Keratinocyte (primary cell): ENCODE measurements around the gene EBF4. TPM values are rescaled to one million over a fixed set of nuclear protein-coding genes. Genes with fewer than 3 reads are reported as not detected.

Source experiments
- DNase-seq: peaks from one replicate; pipeline ENCODE4 v3.0.0-alpha.2; 2011; ENCODE audit warnings: low read depth, missing footprints, low spot score
- FAIRE-seq: peaks from 2 replicates; lab custom pipeline; 2011; peaks lifted over from hg19 to GRCh38; lab: Jason Lieb, UNC
- H2AFZ ChIP-seq: 2 replicates; pipeline ENCODE4 v1.6.0; 2012; ENCODE audit warnings: low read length, control low read depth, inconsistent platforms; ENCODE audit not compliant: control insufficient read depth
- H3K27ac ChIP-seq: 2 replicates; pipeline ENCODE4 v1.5.1; 2011; ENCODE audit warnings: low read length; ENCODE audit not compliant: control insufficient read depth, insufficient read depth
- H3K27me3 ChIP-seq: 3 replicates; pipeline ENCODE4 v1.6.0; 2011; ENCODE audit warnings: low read length; ENCODE audit not compliant: control insufficient read depth, insufficient read depth; ENCODE audit errors: extremely low read depth
- H3K36me3 ChIP-seq, 2 experiments: 2 replicates in 1 of 2; 3 replicates in 1 of 2; pipeline ENCODE4 v1.5.1; 2011; ENCODE audit warnings: low read length in 2 of 2, mild to moderate bottlenecking in 1 of 2; ENCODE audit not compliant: control insufficient read depth in 2 of 2, insufficient read depth in 2 of 2; ENCODE audit errors: extremely low read depth in 1 of 2
- H3K4me1 ChIP-seq: 3 replicates; pipeline ENCODE4 v1.5.1; 2011; ENCODE audit warnings: low read length; ENCODE audit not compliant: control insufficient read depth, insufficient read depth; ENCODE audit errors: extremely low read depth
- H3K4me2 ChIP-seq: 3 replicates; pipeline ENCODE4 v1.6.0; 2011; ENCODE audit warnings: low read depth, low read length; ENCODE audit not compliant: control insufficient read depth, insufficient read depth; ENCODE audit errors: extremely low read depth
- H3K4me3 ChIP-seq, 3 experiments: fragments of 200-600 bp in 1 of 3; sonication (generic) in 1 of 3; 2 replicates in 2 of 3; 3 replicates in 1 of 3; pipeline ENCODE4 v1.5.1; 2011 to 2016; ENCODE audit warnings: low read length in 3 of 3, mild to moderate bottlenecking in 3 of 3, control low read depth in 2 of 3, inconsistent platforms in 1 of 3, low read depth in 1 of 3, mixed read lengths in 1 of 3, mixed run types in 1 of 3, moderate library complexity in 1 of 3; ENCODE audit not compliant: control insufficient read depth in 2 of 3, insufficient read depth in 2 of 3; ENCODE audit errors: extremely low read depth in 1 of 3
- H3K79me2 ChIP-seq: 2 replicates; pipeline ENCODE4 v1.6.0; 2012; ENCODE audit warnings: low read length; ENCODE audit not compliant: control insufficient read depth, insufficient read depth
- H3K9ac ChIP-seq: 3 replicates; pipeline ENCODE4 v1.6.0; 2011; ENCODE audit warnings: low read length; ENCODE audit not compliant: control insufficient read depth, insufficient read depth; ENCODE audit errors: extremely low read depth
- H3K9me1 ChIP-seq: 3 replicates; pipeline ENCODE4 v1.6.0; 2011; ENCODE audit warnings: low read length; ENCODE audit not compliant: control insufficient read depth, insufficient read depth; ENCODE audit errors: extremely low read depth
- H3K9me3 ChIP-seq: 2 replicates; pipeline ENCODE4 v1.5.1; 2012; ENCODE audit warnings: low read depth, low read length; ENCODE audit not compliant: control insufficient read depth
- H4K20me1 ChIP-seq: 3 replicates; pipeline ENCODE4 v1.6.0; 2011; ENCODE audit warnings: low read length; ENCODE audit not compliant: control insufficient read depth, insufficient read depth; ENCODE audit errors: extremely low read depth
- CTCF ChIP-seq, 3 experiments: IDR thresholded peaks in 1 of 3; conservative IDR thresholded peaks in 1 of 3; optimal IDR thresholded peaks in 1 of 3; 2 replicates in 2 of 3; 3 replicates in 1 of 3; pipeline versions ENCODE3 to v1.5.1; 2011; ENCODE audit warnings: low read length in 3 of 3, mild to moderate bottlenecking in 3 of 3, moderate library complexity in 2 of 3, control low read depth in 1 of 3, inconsistent platforms in 1 of 3; ENCODE audit not compliant: insufficient read depth in 2 of 3; ENCODE audit errors: extremely low read depth in 1 of 3
- EZH2 ChIP-seq: IDR thresholded peaks from one replicate; pipeline ENCODE4 v1.6.1; 2012; ENCODE audit warnings: inconsistent platforms, mild to moderate bottlenecking, low read length, moderate library complexity
- dilution Hi-C: fragments of 300-500 bp; cut with MboI; formaldehyde crosslinking; loops from one replicate; pipeline ENCODE4 v1.7.0; 2020; ENCODE audit warnings: low sequenced_read_pairs; ENCODE audit not compliant: extremely low pct_ligation_motif_present
- polyA plus RNA-seq, 5 experiments: library from polyadenylated mRNA; depleted of rRNA in 3 of 5; stranded (reverse) in 3 of 5; stranded (forward) in 1 of 5; unstranded in 1 of 5; fragments of >200 nt; gene quantifications; 1 replicate in 1 of 5; 2 replicates in 3 of 5; 3 replicates in 1 of 5; pipeline versions ENCODE4 v1.2.1 to v1.2.3, GENCODE V29; 2011 to 2012; ENCODE audit warnings: missing spikeins in 2 of 5, low read depth in 1 of 5, low replicate concordance in 1 of 5

EBF4 gene
- polyA plus RNA-seq, 1 donor (not counting 4 experiments of a cell fraction or from before 2014, with no cell fraction given), result not detected

- Histone ChIP-seq H3K4me2 (no peak overlapping the region), H3K27me3 (peaks cover 33% of the 10 kb centered on the region), H3K27ac (no peak overlapping the region), H3K4me3 (no peak overlapping the region), H3K36me3 (no peaks in the 10 kb centered on the region), H2AFZ (no peak overlapping the region), H3K4me1 (no peaks in the 10 kb centered on the region), H3K9me3 (no peaks in the 10 kb centered on the region), H4K20me1 (peaks cover 2% of the 10 kb centered on the region), H3K79me2 (no peaks in the 10 kb centered on the region), H3K9me1 (no peaks in the 10 kb centered on the region), H3K9ac (no peak overlapping the region)
- dilution Hi-C loops, result no loop called here
- TF ChIP-seq EZH2 (no peak), CTCF (optimal IDR thresholded peaks at IDR 0.05 in 1 of 3, IDR thresholded peaks at IDR 0.05 in 1 of 3, conservative IDR thresholded peaks at IDR 0.05 in 1 of 3; ENCODE audit: extremely low read depth in 1 of 3, insufficient read depth in 2 of 3, low read length in 3 of 3) (no peak)
- DNase-seq (no peak), FAIRE-seq (no peak)
Observed at GRCh38 chr20:2701671-2702081, 9.1 kb downstream of the EBF4 start.

- dilution Hi-C loops, result no loop called here
- Histone ChIP-seq H3K79me2 (no peaks in the 10 kb centered on the region), H3K27me3 (peaks cover 25% of the 10 kb centered on the region), H3K4me3 (no peak overlapping the region), H3K9me3 (no peaks in the 10 kb centered on the region), H3K9ac (no peak overlapping the region), H4K20me1 (peaks cover 2% of the 10 kb centered on the region), H3K4me2 (no peak overlapping the region), H3K9me1 (no peaks in the 10 kb centered on the region), H3K4me1 (no peaks in the 10 kb centered on the region), H2AFZ (no peak overlapping the region), H3K36me3 (no peaks in the 10 kb centered on the region), H3K27ac (no peak overlapping the region)
- TF ChIP-seq CTCF (optimal IDR thresholded peaks at IDR 0.05 in 1 of 3, IDR thresholded peaks at IDR 0.05 in 1 of 3, conservative IDR thresholded peaks at IDR 0.05 in 1 of 3; ENCODE audit: extremely low read depth in 1 of 3, insufficient read depth in 2 of 3, low read length in 3 of 3) (no peak), EZH2 (no peak)
- FAIRE-seq (no peak), DNase-seq (no peak)
Observed at GRCh38 chr20:2703716-2704475, 11.3 kb downstream of the EBF4 start.
